K562 (cell line): ENCODE results near the gene ADARB2. TPM values are rescaled to one million over a fixed set of nuclear protein-coding genes. Genes with fewer than 3 reads are reported as not detected.

Experiments used
- ATAC-seq: fragments of 200-7000 bp; cut with Tn5 transposase; 3 replicates; pipeline ENCODE4 v1.9.1; 2020; ENCODE audit warnings: moderate library complexity
- BruUV-seq: library from RNA; stranded (reverse); fragments of 400-500 nt; replicated peaks from 2 replicates; lab custom pipeline; 2021; lab: Mats Ljungman, UMichigan
- CTCF ChIA-PET: fragments of 300-600 bp; formaldehyde crosslinking; extraction: SDS; loops from one replicate; lab custom pipeline; 2021; ENCODE audit warnings: low intra/inter-chr PET ratio; lab: Yijun Ruan, JAX
- POLR2A ChIA-PET: fragments of 300-600, 350-650 bp; sonication (Branson Sonifier 250); formaldehyde crosslinking; extraction: SDS; loops from one replicate; lab custom pipeline; 2021; ENCODE audit warnings: antibody characterized with exemption, inconsistent platforms; lab: Yijun Ruan, JAX
- DNase-seq, 4 experiments: peaks; one replicate each; pipeline versions ENCODE4 v3.0.0 to v3.0.0-alpha.2; 2011 to 2018; ENCODE audit warnings: low spot score in 3 of 4, mixed read lengths in 3 of 4; ENCODE audit errors: extremely low read depth in 1 of 4
- FAIRE-seq: peaks from 2 replicates; lab custom pipeline; 2011; peaks lifted over from hg19 to GRCh38; lab: Jason Lieb, UNC
- H2AFZ ChIP-seq: 2 replicates; pipeline ENCODE4 v1.6.0; 2011; ENCODE audit warnings: low read depth, low read length, control low read depth, inconsistent platforms
- H3K27ac ChIP-seq: fragments of 200-600 bp; 3 replicates; pipeline ENCODE4 v1.8.0; 2011; ENCODE audit warnings: low read depth, mild to moderate bottlenecking, control low read depth, inconsistent platforms, low read length, moderate library complexity, mixed read lengths; ENCODE audit errors: extremely low read depth
- H3K27me3 ChIP-seq, 2 experiments: fragments of 300-600 bp in 1 of 2; 2 replicates in 1 of 2; 3 replicates in 1 of 2; pipeline versions ENCODE4 v1.6.0 to v1.8.0; 2011; ENCODE audit warnings: inconsistent platforms in 2 of 2, low read length in 2 of 2, mild to moderate bottlenecking in 1 of 2, mixed read lengths in 1 of 2, moderate library complexity in 1 of 2; ENCODE audit not compliant: control insufficient read depth in 2 of 2, insufficient read depth in 2 of 2
- H3K36me3 ChIP-seq: fragments of 300-600 bp; 3 replicates; pipeline ENCODE4 v1.8.0; 2011; ENCODE audit warnings: mild to moderate bottlenecking, low read length, inconsistent platforms; ENCODE audit not compliant: control insufficient read depth, insufficient read depth
- H3K4me1 ChIP-seq, 2 experiments: fragments of 200-600 bp in 1 of 2; replicated peaks in 1 of 2; 2 replicates in 1 of 2; 3 replicates in 1 of 2; pipeline versions ENCODE4 v1.5.1 to v1.8.0; 2011; ENCODE audit warnings: inconsistent platforms in 2 of 2, low read length in 2 of 2, mild to moderate bottlenecking in 1 of 2, mixed read lengths in 1 of 2, moderate library complexity in 1 of 2; ENCODE audit not compliant: control insufficient read depth in 2 of 2, insufficient read depth in 2 of 2
- H3K4me2 ChIP-seq: 2 replicates; pipeline ENCODE4 v1.6.1; 2011; ENCODE audit warnings: low read length, control low read depth, inconsistent platforms, mixed read lengths; ENCODE audit not compliant: insufficient read depth
- H3K4me3 ChIP-seq: fragments of 200-600 bp; sonication (generic), shearing (Covaris generic); 2 replicates; pipeline ENCODE4 v1.5.1; 2016; ENCODE audit warnings: control low read depth, inconsistent platforms
- H3K79me2 ChIP-seq: fragments of 200-600 bp; 3 replicates; pipeline ENCODE4 v1.8.0; 2011; ENCODE audit warnings: low read length, inconsistent platforms; ENCODE audit not compliant: control insufficient read depth, insufficient read depth
- H3K9ac ChIP-seq, 2 experiments: 2 replicates each; pipeline versions ENCODE4 v1.6.0 to v1.6.1; 2011; ENCODE audit warnings: low read depth in 2 of 2, low read length in 2 of 2, control low read depth in 1 of 2, inconsistent platforms in 1 of 2, mild to moderate bottlenecking in 1 of 2, mixed read lengths in 1 of 2; ENCODE audit not compliant: insufficient read depth in 1 of 2
- H3K9me1 ChIP-seq: one replicate; pipeline ENCODE4 v1.6.0; 2011; ENCODE audit warnings: inconsistent platforms, mild to moderate bottlenecking, low read length, moderate library complexity; ENCODE audit not compliant: control insufficient read depth, insufficient read depth
- H3K9me3 ChIP-seq: replicated peaks from 2 replicates; pipeline ENCODE4 v1.5.1; 2011; ENCODE audit warnings: low read depth, low read length, inconsistent platforms; ENCODE audit not compliant: control insufficient read depth, insufficient read depth
- H4K20me1 ChIP-seq: replicated peaks from 2 replicates; pipeline ENCODE4 v1.6.1; 2011; ENCODE audit warnings: low read length, inconsistent platforms, mixed read lengths; ENCODE audit not compliant: control insufficient read depth, insufficient read depth
- CREBBP ChIP-seq: IDR thresholded peaks from one replicate; pipeline ENCODE4 v1.6.1; 2012; ENCODE audit warnings: low read depth, mild to moderate bottlenecking, control low read depth, inconsistent platforms, low read length
- DIDO1 ChIP-seq: fragments of 450-650 bp; IDR thresholded peaks from 2 replicates; pipeline ENCODE4 v1.6.1; 2016; ENCODE audit warnings: low read depth, missing biosample characterization, missing genetic modification characterization
- ESRRB ChIP-seq: fragments of 250-450 bp; sonication (Bioruptor Pico); IDR thresholded peaks from 2 replicates; pipeline ENCODE4 v1.5.0; 2020; ENCODE audit warnings: mild to moderate bottlenecking, moderate library complexity, borderline replicate concordance
- HNRNPL ChIP-seq: fragments of 200-400 bp; formaldehyde crosslinking; IDR thresholded peaks from 2 replicates; pipeline ENCODE4 v1.6.1; 2017; ENCODE audit warnings: low read depth, mild to moderate bottlenecking, low read length
- MEF2A ChIP-seq: IDR thresholded peaks from 2 replicates; pipeline ENCODE4 v1.6.1; 2011; ENCODE audit warnings: low read depth, mild to moderate bottlenecking, low read length, moderate library complexity; ENCODE audit not compliant: control insufficient read depth
- PTBP1 ChIP-seq: fragments of 200-400 bp; formaldehyde crosslinking; IDR thresholded peaks from 2 replicates; pipeline ENCODE4 v1.6.1; 2017; ENCODE audit warnings: low read depth, low read length
- RBM15 ChIP-seq: fragments of 200-400 bp; formaldehyde crosslinking; IDR thresholded peaks from 2 replicates; pipeline ENCODE4 v1.6.1; 2018; ENCODE audit warnings: mild to moderate bottlenecking, low read length, moderate library complexity; ENCODE audit not compliant: insufficient read depth
- SAFB ChIP-seq: fragments of 200-400 bp; formaldehyde crosslinking; IDR thresholded peaks from 2 replicates; pipeline ENCODE4 v1.6.1; 2017; ENCODE audit warnings: low read depth, low read length, borderline replicate concordance
- ZNF140 ChIP-seq: fragments of 250-450 bp; sonication (Bioruptor Pico); IDR thresholded peaks from 2 replicates; pipeline ENCODE4 v1.8.0; 2021; ENCODE audit warnings: moderate library complexity, mild to moderate bottlenecking, inconsistent platforms
- ZNF274 ChIP-seq: IDR thresholded peaks from 2 replicates; pipeline ENCODE4 v1.6.1; 2011; ENCODE audit warnings: low read depth, mild to moderate bottlenecking, low read length, moderate library complexity, borderline replicate concordance
- WGBS: fragments of 100-300 bp; shearing (Covaris generic); methylation state at CpG from one replicate; pipeline ENCODE4 v1.1.6; 2016; ENCODE audit warnings: low coverage, mixed read lengths; ENCODE audit not compliant: insufficient coverage; ENCODE audit errors: missing lambda C conversion rate; 5-methylcytosine and 5-hydroxymethylcytosine counted together
- in situ Hi-C: fragments of 300-500 bp; cut with MboI; formaldehyde crosslinking; loops from 4 replicates; pipeline ENCODE4 v1.15.0; 2018; ENCODE audit warnings: inconsistent platforms, mixed read lengths
- intact Hi-C: fragments of 100-400 bp; cut with micrococcal nuclease; formaldehyde crosslinking; loops from 2 replicates; pipeline ENCODE4 v1.14.2; 2022
- polyA plus RNA-seq, 8 experiments: library from polyadenylated mRNA; depleted of rRNA in 4 of 8; stranded (reverse) in 5 of 8; unstranded in 3 of 8; fragments of >200 nt; fragmentation: Nextera tagmentation in 2 of 8; fragmentation: Illumina TruSeq in 1 of 8; extraction: Ambion mirVana in 2 of 8; extraction: Trizol in 1 of 8; gene quantifications; 2 replicates each; pipeline versions ENCODE4 v1.2.1 to v1.2.3, GENCODE V29; 2011 to 2014; ENCODE audit warnings: inconsistent platforms in 1 of 8, missing spikeins in 1 of 8
- total RNA-seq, 7 experiments: library from RNA; depleted of rRNA in 6 of 7; stranded (reverse); fragments of >200 nt in 6 of 7; fragmentation: Illumina TruSeq in 2 of 7; extraction: Trizol in 2 of 7; gene quantifications; 2 replicates each; pipeline versions ENCODE4 v1.2.1 to v1.2.3, GENCODE V29; 2011 to 2021; ENCODE audit warnings: low replicate concordance in 1 of 7
- TF ChIP-seq, protein P1 (sequence below), 3 experiments: IDR thresholded peaks in 2 of 3; conservative IDR thresholded peaks in 1 of 3; 2 replicates each; pipeline ENCODE4 v1.5.1; 2011 to 2012; ENCODE audit warnings: low read length in 3 of 3, mild to moderate bottlenecking in 3 of 3, control low read depth in 2 of 3, improper control_type of control experiment in 1 of 3, inconsistent platforms in 1 of 3, low read depth in 1 of 3, mixed read lengths in 1 of 3, moderate library complexity in 1 of 3; ENCODE audit not compliant: insufficient read depth in 2 of 3
- TF ChIP-seq, protein P2 (sequence below): IDR thresholded peaks from 2 replicates; pipeline ENCODE4 v1.6.1; 2014; ENCODE audit warnings: antibody characterized with exemption
- TF ChIP-seq, protein P3 (sequence below): fragments of 450-650 bp; formaldehyde crosslinking; IDR thresholded peaks from 2 replicates; pipeline ENCODE4 v1.4.0; 2022; ENCODE audit warnings: missing genetic modification characterization

The ADARB2 gene
- total and polyA plus RNA-seq, 9 of the 15 experiments (the other 6 are each of a cell fraction or from before 2014, with no cell fraction given), result not detected

DNA sequence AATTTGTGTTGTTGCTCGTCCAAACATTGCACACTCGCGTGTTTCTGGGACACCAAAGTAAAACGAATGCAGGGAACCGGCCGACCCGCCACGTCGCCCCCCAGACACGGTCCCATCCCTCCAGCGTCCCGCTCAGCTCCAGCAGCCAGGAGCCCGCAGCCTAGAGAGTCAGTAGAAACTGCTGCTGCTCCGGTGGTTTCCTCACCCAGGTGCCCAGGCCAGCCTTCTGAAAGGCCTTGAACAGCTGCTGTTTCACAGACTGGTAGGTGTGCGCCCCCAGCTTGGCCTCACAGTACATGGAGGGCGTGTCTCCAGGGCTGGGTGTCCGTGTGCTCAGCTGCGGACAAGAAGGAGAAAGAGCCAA, 554.3 kb downstream of the ADARB2 start (continued):
- no peak for TF ChIP-seq MEF2A
- TF ChIP-seq, all 486 proteins: peak for 0

DNA sequence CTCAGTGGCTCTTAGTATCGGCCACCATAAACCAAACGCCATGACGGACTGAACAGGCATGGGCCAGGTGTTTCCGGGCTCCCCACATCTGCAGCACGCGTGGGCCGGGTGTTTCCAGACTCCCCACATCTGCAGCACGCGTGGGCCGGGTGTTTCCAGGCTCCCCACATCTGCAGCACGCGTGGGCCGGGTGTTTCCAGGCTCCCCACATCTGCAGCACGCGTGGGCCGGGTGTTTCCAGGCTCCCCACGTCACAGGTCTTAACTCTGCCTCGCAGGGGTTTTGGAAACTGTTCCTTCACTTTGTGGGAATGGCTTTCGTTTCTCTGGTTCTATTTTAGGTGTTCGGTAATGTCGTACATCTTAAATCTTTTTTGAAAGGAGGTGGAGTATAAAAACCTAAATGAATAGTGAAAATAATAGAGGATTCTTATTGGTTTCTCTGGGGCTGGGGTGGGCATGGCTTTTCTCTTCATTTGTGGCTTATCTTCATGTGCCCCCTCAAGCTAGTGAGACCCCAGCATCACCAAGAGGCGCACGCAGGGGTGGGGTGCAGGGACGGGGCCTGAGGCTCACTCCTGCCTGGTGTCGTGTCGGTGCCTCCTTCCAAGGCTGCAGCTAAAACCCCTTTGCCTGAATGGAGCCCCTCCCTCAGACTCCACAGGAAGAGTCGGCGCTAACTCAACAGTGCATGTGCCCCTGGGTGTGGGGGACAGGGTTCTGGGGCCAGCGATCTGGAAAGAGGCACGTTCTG, 554.9 kb downstream of the ADARB2 start:
- 3% methylated on average over 23 of the region's 30 CpGs for WGBS
- ATAC-seq (no peak), FAIRE-seq (no peak), DNase-seq (no peak)
- Histone ChIP-seq H3K4me2 (no peak overlapping the region), H3K4me1 (peaks cover 0 to 26% of the 10 kb centered on the region in 2 experiments; a peak in 2 of 5 replicates), H4K20me1 (peaks cover 35% of the 10 kb centered on the region), H2AFZ (no peak overlapping the region), H3K9me1 (no peaks in the 10 kb centered on the region), H3K9ac (no peak overlapping the region), H3K36me3 (no peaks in the 10 kb centered on the region), H3K9me3 (no peaks in the 10 kb centered on the region), H3K4me3 (no peak overlapping the region), H3K79me2 (no peaks in the 10 kb centered on the region), H3K27ac (no peak overlapping the region), H3K27me3 (peaks cover 73 to 93% of the 10 kb centered on the region in 2 experiments)
- POLR2A ChIA-PET, result interaction anchor here (1.3 to 3.8 kb wide), 3 partner anchors 9 to 22 kb away, joined by 3 to 11 read pairs (median 4); no protein-coding TSS in a partner anchor
- no TSS peak for BruUV-seq
- CTCF ChIA-PET, result no interaction called here
- intact Hi-C loops (no loop called here), in situ Hi-C loops (no loop called here)
- TF ChIP-seq SAFB (peak; percentile 74; the same call in 1 of the 2 replicates), DIDO1 (tag) (no peak), HNRNPL (no peak), ESRRB (CRISPR knock-in tag) (no peak), PTBP1 (peak; percentile 87; the same call in 1 of the 2 replicates), ZNF140 (CRISPR knock-in tag) (no peak), ZNF274 (no peak), RBM15 (no peak), CREBBP (no peak)
- TF ChIP-seq, protein P1, sequence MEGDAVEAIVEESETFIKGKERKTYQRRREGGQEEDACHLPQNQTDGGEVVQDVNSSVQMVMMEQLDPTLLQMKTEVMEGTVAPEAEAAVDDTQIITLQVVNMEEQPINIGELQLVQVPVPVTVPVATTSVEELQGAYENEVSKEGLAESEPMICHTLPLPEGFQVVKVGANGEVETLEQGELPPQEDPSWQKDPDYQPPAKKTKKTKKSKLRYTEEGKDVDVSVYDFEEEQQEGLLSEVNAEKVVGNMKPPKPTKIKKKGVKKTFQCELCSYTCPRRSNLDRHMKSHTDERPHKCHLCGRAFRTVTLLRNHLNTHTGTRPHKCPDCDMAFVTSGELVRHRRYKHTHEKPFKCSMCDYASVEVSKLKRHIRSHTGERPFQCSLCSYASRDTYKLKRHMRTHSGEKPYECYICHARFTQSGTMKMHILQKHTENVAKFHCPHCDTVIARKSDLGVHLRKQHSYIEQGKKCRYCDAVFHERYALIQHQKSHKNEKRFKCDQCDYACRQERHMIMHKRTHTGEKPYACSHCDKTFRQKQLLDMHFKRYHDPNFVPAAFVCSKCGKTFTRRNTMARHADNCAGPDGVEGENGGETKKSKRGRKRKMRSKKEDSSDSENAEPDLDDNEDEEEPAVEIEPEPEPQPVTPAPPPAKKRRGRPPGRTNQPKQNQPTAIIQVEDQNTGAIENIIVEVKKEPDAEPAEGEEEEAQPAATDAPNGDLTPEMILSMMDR (IDR thresholded peaks at IDR 0.05 in 2 of 3, conservative IDR thresholded peaks at IDR 0.05 in 1 of 3; ENCODE audit: insufficient read depth in 2 of 3, low read depth in 1 of 3, low read length in 3 of 3), result no peak
- TF ChIP-seq, protein P2, sequence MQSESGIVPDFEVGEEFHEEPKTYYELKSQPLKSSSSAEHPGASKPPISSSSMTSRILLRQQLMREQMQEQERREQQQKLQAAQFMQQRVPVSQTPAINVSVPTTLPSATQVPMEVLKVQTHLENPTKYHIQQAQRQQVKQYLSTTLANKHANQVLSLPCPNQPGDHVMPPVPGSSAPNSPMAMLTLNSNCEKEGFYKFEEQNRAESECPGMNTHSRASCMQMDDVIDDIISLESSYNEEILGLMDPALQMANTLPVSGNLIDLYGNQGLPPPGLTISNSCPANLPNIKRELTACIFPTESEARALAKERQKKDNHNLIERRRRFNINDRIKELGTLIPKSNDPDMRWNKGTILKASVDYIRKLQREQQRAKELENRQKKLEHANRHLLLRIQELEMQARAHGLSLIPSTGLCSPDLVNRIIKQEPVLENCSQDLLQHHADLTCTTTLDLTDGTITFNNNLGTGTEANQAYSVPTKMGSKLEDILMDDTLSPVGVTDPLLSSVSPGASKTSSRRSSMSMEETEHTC, result no peak
- TF ChIP-seq, protein P3, sequence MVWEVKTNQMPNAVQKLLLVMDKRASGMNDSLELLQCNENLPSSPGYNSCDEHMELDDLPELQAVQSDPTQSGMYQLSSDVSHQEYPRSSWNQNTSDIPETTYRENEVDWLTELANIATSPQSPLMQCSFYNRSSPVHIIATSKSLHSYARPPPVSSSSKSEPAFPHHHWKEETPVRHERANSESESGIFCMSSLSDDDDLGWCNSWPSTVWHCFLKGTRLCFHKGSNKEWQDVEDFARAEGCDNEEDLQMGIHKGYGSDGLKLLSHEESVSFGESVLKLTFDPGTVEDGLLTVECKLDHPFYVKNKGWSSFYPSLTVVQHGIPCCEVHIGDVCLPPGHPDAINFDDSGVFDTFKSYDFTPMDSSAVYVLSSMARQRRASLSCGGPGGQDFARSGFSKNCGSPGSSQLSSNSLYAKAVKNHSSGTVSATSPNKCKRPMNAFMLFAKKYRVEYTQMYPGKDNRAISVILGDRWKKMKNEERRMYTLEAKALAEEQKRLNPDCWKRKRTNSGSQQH, result no peak
